GM06990 (cell line): Measurements from ENCODE around the gene TXNDC2.

ENCODE experiments used
- DNase-seq: peaks from one replicate; pipeline ENCODE4 v3.0.0-alpha.2; 2011; ENCODE audit not compliant: insufficient read length; ENCODE audit errors: extremely low read depth
- H3K27me3 ChIP-seq: replicated peaks from 2 replicates; pipeline ENCODE4 v1.6.0; 2011; ENCODE audit warnings: low read length; ENCODE audit not compliant: control insufficient read depth, insufficient read depth
- H3K36me3 ChIP-seq: 2 replicates; pipeline ENCODE4 v1.5.1; 2011; ENCODE audit warnings: low read length; ENCODE audit not compliant: control insufficient read depth, insufficient read depth
- H3K4me3 ChIP-seq: replicated peaks from 2 replicates; pipeline ENCODE4 v1.5.1; 2011; ENCODE audit warnings: low read depth, mild to moderate bottlenecking, control low read depth, low read length
- CTCF ChIP-seq: IDR thresholded peaks from 2 replicates; pipeline ENCODE4 v1.5.1; 2011; ENCODE audit warnings: low read length, control low read depth, mild to moderate bottlenecking, inconsistent platforms; ENCODE audit not compliant: insufficient read depth, poor library complexity, severe bottlenecking

Gene TXNDC2

GRCh38 chr18:9928646-9929259 lies 43.0 kb downstream of the TXNDC2 start:
- Histone ChIP-seq H3K4me3 (no peak overlapping the region), H3K36me3 (no peaks in the 10 kb centered on the region; the same call in none of the 2 replicates), H3K27me3 (no peaks in the 10 kb centered on the region)
- no peak for DNase-seq
- TF ChIP-seq CTCF, result no peak

DNA sequence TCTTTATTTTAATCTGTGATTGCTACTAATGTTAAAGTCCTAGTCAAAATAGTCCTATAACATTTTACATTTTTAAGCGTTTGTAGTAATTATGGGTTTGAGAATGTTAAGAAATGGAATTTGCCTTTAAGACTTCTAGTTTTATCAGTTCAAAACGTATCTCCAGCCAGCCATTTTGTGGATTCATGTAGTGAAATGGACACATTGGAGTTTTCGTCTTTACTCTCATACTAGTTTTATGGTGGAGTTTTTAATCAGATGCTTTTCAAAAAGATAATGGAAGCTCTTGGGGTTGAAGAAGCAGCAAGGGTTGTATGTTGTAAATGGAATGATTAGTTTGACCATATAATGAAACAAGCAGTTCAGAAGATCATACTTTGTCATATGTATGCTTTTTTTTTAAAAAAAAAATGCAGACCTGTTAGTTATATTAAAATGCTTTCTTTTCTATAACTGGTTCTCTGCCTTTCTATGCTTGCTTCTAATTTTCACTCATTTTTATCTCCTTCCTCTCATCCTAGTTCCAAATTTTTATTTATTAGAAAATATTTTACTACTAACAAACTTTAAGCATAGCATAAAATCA lies 44.6 kb downstream of the TXNDC2 start:
- no peaks in the 10 kb centered on the region; the same call in none of the 2 replicates for H3K36me3 ChIP-seq

DNA sequence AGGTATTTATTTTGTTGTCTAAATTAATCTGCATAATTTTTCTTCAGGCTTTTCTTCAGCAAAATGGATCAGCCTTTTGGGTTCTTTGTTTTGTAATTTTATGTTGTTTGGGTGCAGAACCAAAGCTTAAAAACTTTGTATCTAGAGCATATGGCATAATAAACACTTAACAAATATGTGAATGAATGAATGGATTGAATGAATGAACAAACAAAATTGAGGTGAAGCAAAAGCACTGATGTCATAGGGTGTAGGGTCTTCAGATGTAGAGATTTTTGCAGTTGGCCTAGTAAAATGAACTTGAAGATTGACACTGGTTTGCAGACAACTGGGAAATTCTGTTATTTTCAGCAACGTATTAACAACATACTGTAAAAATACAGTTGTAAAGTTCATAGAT lies 45.4 kb downstream of the TXNDC2 start:
- H3K27me3 ChIP-seq, result no peaks in the 10 kb centered on the region
- no peak overlapping the region for H3K4me3 ChIP-seq
- TF ChIP-seq CTCF, result no peak
- no peak for DNase-seq
- H3K36me3 ChIP-seq, result no peaks in the 10 kb centered on the region; the same call in none of the 2 replicates

More for the DNA sequence above, 44.6 kb downstream of the TXNDC2 start:
- no peak for TF ChIP-seq CTCF
- Histone ChIP-seq H3K27me3 (no peaks in the 10 kb centered on the region), H3K4me3 (no peak overlapping the region)
- no peak for DNase-seq

GRCh38 chr18:9931678-9932077 lies 45.9 kb downstream of the TXNDC2 start:
- no peak for TF ChIP-seq CTCF
- Histone ChIP-seq H3K36me3 (peaks cover 1% of the 10 kb centered on the region), H3K4me3 (no peak overlapping the region), H3K27me3 (no peaks in the 10 kb centered on the region)
- DNase-seq, result no peak

DNA sequence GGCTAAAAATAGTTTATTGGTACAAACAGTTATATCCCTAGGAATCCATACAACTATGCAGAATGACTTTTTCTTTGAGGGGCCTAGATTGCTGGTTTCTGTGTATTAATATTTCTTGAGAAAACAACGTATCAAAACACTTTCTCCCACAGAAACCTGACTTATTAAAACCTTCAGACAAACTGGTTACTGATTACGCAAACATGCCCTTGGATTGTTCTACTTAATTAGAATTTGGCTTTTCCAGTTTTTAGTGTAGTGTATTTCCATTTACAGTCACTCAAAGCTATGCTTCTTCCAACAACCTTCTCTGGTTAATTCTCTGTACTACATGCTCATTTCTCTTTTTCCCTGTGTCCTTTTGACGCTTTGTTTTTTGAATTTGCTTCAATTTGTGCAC lies 48.1 kb downstream of the TXNDC2 start:
- Histone ChIP-seq H3K36me3 (peaks cover 2% of the 10 kb centered on the region), H3K4me3 (no peak overlapping the region), H3K27me3 (no peaks in the 10 kb centered on the region)
- TF ChIP-seq CTCF, result no peak
- no peak for DNase-seq
